Measurements from ENCODE around the gene ABI3BP.

DNA sequence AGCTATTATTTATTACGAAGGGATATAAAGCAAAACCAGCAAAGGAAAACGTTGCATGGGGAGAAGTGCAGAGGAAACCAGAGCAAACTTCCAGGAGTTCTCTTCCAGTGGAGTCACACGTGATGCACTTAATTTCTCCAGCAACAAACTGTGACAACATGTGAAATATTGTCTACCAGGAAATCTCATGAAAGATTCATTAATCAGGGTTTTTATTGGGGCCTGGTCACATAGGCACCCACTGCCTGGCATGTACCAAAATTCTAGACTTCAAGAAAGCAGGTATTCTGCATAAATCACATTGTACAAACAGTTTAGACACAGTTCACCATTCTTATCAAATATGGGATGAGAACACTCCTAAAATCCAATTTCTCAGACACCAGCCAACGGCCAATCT is 289.4 kb downstream of the ABI3BP start:
- TF ChIP-seq, protein P1, sequence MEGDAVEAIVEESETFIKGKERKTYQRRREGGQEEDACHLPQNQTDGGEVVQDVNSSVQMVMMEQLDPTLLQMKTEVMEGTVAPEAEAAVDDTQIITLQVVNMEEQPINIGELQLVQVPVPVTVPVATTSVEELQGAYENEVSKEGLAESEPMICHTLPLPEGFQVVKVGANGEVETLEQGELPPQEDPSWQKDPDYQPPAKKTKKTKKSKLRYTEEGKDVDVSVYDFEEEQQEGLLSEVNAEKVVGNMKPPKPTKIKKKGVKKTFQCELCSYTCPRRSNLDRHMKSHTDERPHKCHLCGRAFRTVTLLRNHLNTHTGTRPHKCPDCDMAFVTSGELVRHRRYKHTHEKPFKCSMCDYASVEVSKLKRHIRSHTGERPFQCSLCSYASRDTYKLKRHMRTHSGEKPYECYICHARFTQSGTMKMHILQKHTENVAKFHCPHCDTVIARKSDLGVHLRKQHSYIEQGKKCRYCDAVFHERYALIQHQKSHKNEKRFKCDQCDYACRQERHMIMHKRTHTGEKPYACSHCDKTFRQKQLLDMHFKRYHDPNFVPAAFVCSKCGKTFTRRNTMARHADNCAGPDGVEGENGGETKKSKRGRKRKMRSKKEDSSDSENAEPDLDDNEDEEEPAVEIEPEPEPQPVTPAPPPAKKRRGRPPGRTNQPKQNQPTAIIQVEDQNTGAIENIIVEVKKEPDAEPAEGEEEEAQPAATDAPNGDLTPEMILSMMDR (conservative IDR thresholded peaks at IDR 0.05 in 1 of 2, IDR thresholded peaks at IDR 0.05 in 1 of 2; ENCODE audit: low read depth in 1 of 2, low read length in 2 of 2): no peak
- no peak for TF ChIP-seq EZH2 (IDR thresholded peaks at IDR 0.05; ENCODE audit: low read length, missing control alignments)

Measured in fibroblast of lung (primary cell).